Osteoblast (primary cell): ENCODE data around the gene HSDL2. TPM values are rescaled to one million over a fixed set of nuclear protein-coding genes. Genes with fewer than 3 reads are reported as not detected.
"Not testable (repeated sequence)": the region's sequence is repeated elsewhere in the genome, so short reads cannot be mapped to it uniquely, and the experiment has no call there.

Source experiments
- DNase-seq: peaks from one replicate; pipeline ENCODE4 v3.0.0; 2011; ENCODE audit warnings: low spot score, mixed read lengths; ENCODE audit not compliant: insufficient read length; ENCODE audit errors: missing footprints
- H2AFZ ChIP-seq: 2 replicates; pipeline ENCODE4 v1.6.0; 2011; ENCODE audit warnings: mild to moderate bottlenecking, low read length
- H3K27ac ChIP-seq: 2 replicates; pipeline ENCODE4 v1.5.1; 2011; ENCODE audit warnings: mild to moderate bottlenecking, low read depth, low read length, moderate library complexity
- H3K27me3 ChIP-seq: 2 replicates; pipeline ENCODE4 v1.6.0; 2012; ENCODE audit warnings: mild to moderate bottlenecking, control low read depth, inconsistent platforms, low read length, moderate library complexity; ENCODE audit not compliant: insufficient read depth
- H3K36me3 ChIP-seq: 2 replicates; pipeline ENCODE4 v1.5.1; 2011; ENCODE audit warnings: mild to moderate bottlenecking, low read length, control low read depth, moderate library complexity; ENCODE audit not compliant: insufficient read depth
- H3K4me1 ChIP-seq: 2 replicates; pipeline ENCODE4 v1.5.1; 2011; ENCODE audit warnings: mild to moderate bottlenecking, low read length, control low read depth, moderate library complexity; ENCODE audit not compliant: insufficient read depth
- H3K4me2 ChIP-seq: 2 replicates; pipeline ENCODE4 v1.6.0; 2011; ENCODE audit warnings: mild to moderate bottlenecking, low read length; ENCODE audit not compliant: insufficient read depth
- H3K4me3 ChIP-seq: fragments of 200-600 bp; sonication (generic); 3 replicates; pipeline ENCODE4 v1.5.1; 2012; ENCODE audit warnings: mild to moderate bottlenecking, low read length, inconsistent platforms; ENCODE audit not compliant: insufficient read depth
- H3K79me2 ChIP-seq: 2 replicates; pipeline ENCODE4 v1.6.0; 2012; ENCODE audit warnings: mild to moderate bottlenecking, low read length, control low read depth, inconsistent platforms; ENCODE audit not compliant: insufficient read depth
- H3K9me3 ChIP-seq: 2 replicates; pipeline ENCODE4 v1.5.1; 2011; ENCODE audit warnings: low read depth, low read length, control low read depth
- H4K20me1 ChIP-seq: 2 replicates; pipeline ENCODE4 v1.6.0; 2012; ENCODE audit warnings: mild to moderate bottlenecking, low read length, control low read depth; ENCODE audit not compliant: insufficient read depth
- total RNA-seq: library from RNA; depleted of rRNA; stranded (reverse); fragments of >200 nt; gene quantifications from 2 replicates; pipeline ENCODE4 v1.2.3, GENCODE V29; 2012
- TF ChIP-seq, protein P1 (sequence below): IDR thresholded peaks from 2 replicates; pipeline ENCODE4 v1.5.1; 2011; ENCODE audit warnings: mild to moderate bottlenecking, low read depth, low read length, moderate library complexity; ENCODE audit errors: extremely low read depth

HSDL2 gene
- total RNA-seq, 1 donor = 42.3 TPM

DNA sequence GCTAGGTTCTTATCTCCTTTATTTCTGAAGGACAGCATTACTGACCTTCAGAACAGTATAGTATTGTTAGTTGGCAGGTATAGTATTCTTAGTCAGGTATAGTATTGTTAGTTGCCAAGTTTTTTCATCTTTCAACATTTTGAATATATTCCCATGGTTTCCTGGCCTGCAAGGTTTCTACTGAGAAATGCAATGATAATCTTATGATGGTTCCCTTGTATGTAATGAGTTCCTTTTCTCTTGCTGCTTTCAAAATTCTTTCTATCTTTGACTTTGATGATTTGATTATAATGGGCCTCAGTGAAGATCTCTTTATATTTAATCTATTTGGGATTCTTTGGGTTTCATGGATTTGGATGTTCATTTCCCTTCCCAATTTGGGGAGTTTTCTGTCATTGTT, 12.4 kb upstream of the HSDL2 start:
- Histone ChIP-seq H3K36me3 (no peaks in the 10 kb centered on the region), H3K4me1 (no peaks in the 10 kb centered on the region), H3K79me2 (no peaks in the 10 kb centered on the region), H4K20me1 (no peaks in the 10 kb centered on the region), H3K27me3 (no peaks in the 10 kb centered on the region), H3K9me3 (no peaks in the 10 kb centered on the region), H2AFZ (no peak overlapping the region), H3K4me2 (no peak overlapping the region), H3K4me3 (no peak overlapping the region), H3K27ac (no peak overlapping the region)
- no peak for DNase-seq
- TF ChIP-seq, protein P1, sequence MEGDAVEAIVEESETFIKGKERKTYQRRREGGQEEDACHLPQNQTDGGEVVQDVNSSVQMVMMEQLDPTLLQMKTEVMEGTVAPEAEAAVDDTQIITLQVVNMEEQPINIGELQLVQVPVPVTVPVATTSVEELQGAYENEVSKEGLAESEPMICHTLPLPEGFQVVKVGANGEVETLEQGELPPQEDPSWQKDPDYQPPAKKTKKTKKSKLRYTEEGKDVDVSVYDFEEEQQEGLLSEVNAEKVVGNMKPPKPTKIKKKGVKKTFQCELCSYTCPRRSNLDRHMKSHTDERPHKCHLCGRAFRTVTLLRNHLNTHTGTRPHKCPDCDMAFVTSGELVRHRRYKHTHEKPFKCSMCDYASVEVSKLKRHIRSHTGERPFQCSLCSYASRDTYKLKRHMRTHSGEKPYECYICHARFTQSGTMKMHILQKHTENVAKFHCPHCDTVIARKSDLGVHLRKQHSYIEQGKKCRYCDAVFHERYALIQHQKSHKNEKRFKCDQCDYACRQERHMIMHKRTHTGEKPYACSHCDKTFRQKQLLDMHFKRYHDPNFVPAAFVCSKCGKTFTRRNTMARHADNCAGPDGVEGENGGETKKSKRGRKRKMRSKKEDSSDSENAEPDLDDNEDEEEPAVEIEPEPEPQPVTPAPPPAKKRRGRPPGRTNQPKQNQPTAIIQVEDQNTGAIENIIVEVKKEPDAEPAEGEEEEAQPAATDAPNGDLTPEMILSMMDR = no peak

DNA sequence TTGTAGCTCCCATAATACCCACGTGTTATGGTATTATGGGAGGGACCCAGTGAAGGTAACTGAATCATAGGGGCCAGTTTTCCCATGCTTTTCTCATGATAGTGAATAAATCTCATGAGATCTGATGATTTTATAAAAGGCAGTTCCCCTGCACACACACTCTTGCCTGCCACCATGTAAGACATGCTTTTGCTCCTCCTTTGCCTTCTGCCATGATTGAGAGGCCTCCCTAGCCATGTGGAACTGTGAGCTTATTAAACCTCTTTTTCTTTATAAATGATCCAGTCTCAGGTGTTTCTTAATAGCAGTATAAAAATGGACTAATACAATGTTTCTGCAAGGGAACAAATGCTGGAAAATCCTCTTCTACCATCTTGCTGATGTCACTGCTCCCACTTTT, 10.1 kb upstream of the HSDL2 start:
- no peak overlapping the region for H3K4me3 ChIP-seq
- H3K4me1 ChIP-seq = no peaks in the 10 kb centered on the region
- H3K27me3 ChIP-seq = no peaks in the 10 kb centered on the region
- no peak for DNase-seq
- no peaks in the 10 kb centered on the region for H3K9me3 ChIP-seq
- no peaks in the 10 kb centered on the region for H3K79me2 ChIP-seq
- H3K4me2 ChIP-seq = no peak overlapping the region
- no peak overlapping the region for H2AFZ ChIP-seq
- no peak overlapping the region for H3K27ac ChIP-seq
- TF ChIP-seq, protein P1 = no peak
- H3K36me3 ChIP-seq = no peaks in the 10 kb centered on the region
- H4K20me1 ChIP-seq = no peaks in the 10 kb centered on the region

DNA sequence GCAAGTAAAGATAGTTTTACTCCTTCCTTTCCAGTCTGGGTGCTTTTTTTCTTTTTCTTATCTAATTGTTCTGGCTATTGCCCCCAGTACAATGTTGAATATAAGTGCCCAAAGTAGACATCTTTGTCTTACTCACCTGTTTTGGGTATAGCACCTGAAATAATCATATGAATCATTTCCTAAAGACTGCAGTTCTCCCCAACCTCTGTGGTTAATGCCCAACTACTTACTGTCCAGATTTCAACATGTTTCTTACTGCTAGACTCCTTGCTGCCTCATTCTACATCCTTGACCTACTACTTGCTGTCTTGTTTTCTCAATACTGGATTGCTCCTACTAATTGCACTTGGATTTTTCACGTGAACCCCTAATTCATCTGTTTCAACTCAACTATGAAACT, 8.8 kb upstream of the HSDL2 start:
- no peak for DNase-seq
- H3K27me3 ChIP-seq = no peaks in the 10 kb centered on the region
- H3K4me1 ChIP-seq = no peaks in the 10 kb centered on the region
- H3K4me3 ChIP-seq = no peak overlapping the region
- H3K36me3 ChIP-seq = no peaks in the 10 kb centered on the region
- no peaks in the 10 kb centered on the region for H3K79me2 ChIP-seq
- H2AFZ ChIP-seq = no peak overlapping the region
- H3K9me3 ChIP-seq = no peaks in the 10 kb centered on the region
- TF ChIP-seq, protein P1 = no peak
- H4K20me1 ChIP-seq = no peaks in the 10 kb centered on the region
- no peak overlapping the region for H3K4me2 ChIP-seq
- H3K27ac ChIP-seq = no peak overlapping the region

DNA sequence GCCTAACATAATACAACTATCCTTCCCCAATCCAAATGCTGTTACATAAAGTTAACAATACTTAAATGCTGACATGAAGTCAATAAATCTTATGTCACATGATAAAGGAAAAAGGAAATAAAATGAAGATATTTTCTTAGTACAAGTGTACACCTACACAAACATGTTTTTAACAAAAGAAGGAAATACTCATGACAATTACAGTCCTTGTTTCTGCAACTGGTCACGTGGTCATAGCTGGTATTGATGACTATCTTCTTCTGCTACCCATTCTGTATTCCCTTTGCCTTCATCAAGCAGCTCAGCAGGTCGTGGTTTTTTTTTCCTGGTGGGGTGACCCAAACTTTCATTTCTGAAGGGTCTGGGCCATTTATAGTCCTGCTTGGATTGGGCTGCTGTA, 6.2 kb upstream of the HSDL2 start:
- DNase-seq, H3K4me3 ChIP-seq, H2AFZ ChIP-seq, H3K27me3 ChIP-seq, H3K4me2 ChIP-seq, H3K36me3 ChIP-seq, H3K27ac ChIP-seq, H3K79me2 ChIP-seq, H4K20me1 ChIP-seq, H3K9me3 ChIP-seq: not testable (repeated sequence)
- peaks cover 14% of the 10 kb centered on the region for H3K4me1 ChIP-seq

GRCh38 chr9:112374232-112374631, 5.7 kb upstream of the HSDL2 start:
- H3K9me3 ChIP-seq, H3K79me2 ChIP-seq, H4K20me1 ChIP-seq, DNase-seq, H2AFZ ChIP-seq, H3K4me2 ChIP-seq, H3K4me3 ChIP-seq, H3K27me3 ChIP-seq, H3K36me3 ChIP-seq, H3K27ac ChIP-seq: not testable (repeated sequence)
- peaks cover 14% of the 10 kb centered on the region for H3K4me1 ChIP-seq
